H1 (cell line): ENCODE measurements around the gene KHSRP.

Experiments used
- CREB1 ChIP-seq: IDR thresholded peaks from 2 replicates; pipeline ENCODE4 v1.6.1; 2012; ENCODE audit warnings: inconsistent platforms
- EZH2 ChIP-seq: fragments of 200-600 bp; sonication (generic); IDR thresholded peaks from 2 replicates; pipeline ENCODE4 v1.7.1; 2012; ENCODE audit warnings: low read depth, mild to moderate bottlenecking, moderate library complexity, low read length, inconsistent platforms; ENCODE audit not compliant: severe bottlenecking
- JUN ChIP-seq: IDR thresholded peaks from 2 replicates; pipeline ENCODE4 v1.6.1; 2011; ENCODE audit warnings: low read depth, mild to moderate bottlenecking, improper control_type of control experiment, low read length
- JUND ChIP-seq: IDR thresholded peaks from 2 replicates; pipeline ENCODE4 v1.6.1; 2011; ENCODE audit warnings: mild to moderate bottlenecking, improper control_type of control experiment, low read length
- NRF1 ChIP-seq: IDR thresholded peaks from 2 replicates; pipeline ENCODE4 v1.6.1; 2011; ENCODE audit warnings: mild to moderate bottlenecking, low read depth, low read length, improper control_type of control experiment
- POLR2A ChIP-seq, 2 experiments: IDR thresholded peaks; 1 replicate in 1 of 2; 2 replicates in 1 of 2; pipeline ENCODE4 v1.6.1; 2011; ENCODE audit warnings: low read depth in 2 of 2, low read length in 2 of 2, mild to moderate bottlenecking in 2 of 2; ENCODE audit errors: control extremely low read depth in 1 of 2
- RNF2 ChIP-seq: fragments of 200-900, 300-1000 bp; sonication (generic); IDR thresholded peaks from 2 replicates; pipeline ENCODE4 v1.7.1; 2016; ENCODE audit warnings: borderline replicate concordance, low read depth, mild to moderate bottlenecking, antibody characterized with exemption, low read length; ENCODE audit not compliant: poor library complexity, severe bottlenecking; ENCODE audit errors: missing control alignments
- SIX5 ChIP-seq: IDR thresholded peaks from 2 replicates; pipeline ENCODE4 v1.6.1; 2011; ENCODE audit warnings: mild to moderate bottlenecking, low read depth, low read length
- TAF1 ChIP-seq: IDR thresholded peaks from 2 replicates; pipeline ENCODE4 v1.6.1; 2011; ENCODE audit warnings: mild to moderate bottlenecking, low read depth, low read length
- TF ChIP-seq, protein P1 (sequence below), 3 experiments: IDR thresholded peaks; 1 replicate in 2 of 3; 2 replicates in 1 of 3; pipeline versions ENCODE4 v1.5.1 to v1.6.1; 2011; ENCODE audit warnings: low read length in 3 of 3, mild to moderate bottlenecking in 3 of 3, inconsistent platforms in 2 of 3, low read depth in 1 of 3, moderate library complexity in 1 of 3; ENCODE audit not compliant: insufficient read depth in 1 of 3; ENCODE audit errors: control extremely low read depth in 1 of 3
- TF ChIP-seq, protein P2 (sequence below): IDR thresholded peaks from 2 replicates; pipeline ENCODE4 v1.6.1; 2012; ENCODE audit warnings: low read length, inconsistent platforms
- TF ChIP-seq, protein P3 (sequence below): IDR thresholded peaks from 2 replicates; pipeline ENCODE4 v1.6.1; 2011; ENCODE audit warnings: low read depth, mild to moderate bottlenecking, low read length; ENCODE audit not compliant: insufficient read depth
- TF ChIP-seq, protein P4 (sequence below): IDR thresholded peaks from 2 replicates; pipeline ENCODE4 v1.6.1; 2011; ENCODE audit warnings: low read length, improper control_type of control experiment

DNA sequence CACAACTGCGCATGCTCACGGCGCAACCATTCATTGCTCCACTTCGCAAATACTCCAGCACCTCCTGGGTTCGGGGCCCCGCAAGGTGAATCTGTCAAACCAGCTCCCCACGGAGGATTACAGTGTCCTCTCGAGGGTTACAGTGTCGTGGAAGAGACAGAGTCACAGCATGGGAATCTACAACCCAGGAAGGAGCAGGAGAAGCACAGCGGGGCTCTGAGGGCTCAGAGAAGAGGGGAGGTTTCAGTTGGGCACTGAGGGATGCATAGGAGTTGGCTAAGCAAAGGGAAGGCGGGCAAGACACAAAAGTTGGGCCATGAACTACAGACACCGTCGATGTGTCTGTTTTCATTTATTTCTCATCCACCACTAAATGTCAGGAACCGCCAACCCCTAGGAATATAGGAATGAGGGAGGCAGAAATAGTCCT is 30.6 kb downstream of the KHSRP start:
- TF ChIP-seq, protein P1, sequence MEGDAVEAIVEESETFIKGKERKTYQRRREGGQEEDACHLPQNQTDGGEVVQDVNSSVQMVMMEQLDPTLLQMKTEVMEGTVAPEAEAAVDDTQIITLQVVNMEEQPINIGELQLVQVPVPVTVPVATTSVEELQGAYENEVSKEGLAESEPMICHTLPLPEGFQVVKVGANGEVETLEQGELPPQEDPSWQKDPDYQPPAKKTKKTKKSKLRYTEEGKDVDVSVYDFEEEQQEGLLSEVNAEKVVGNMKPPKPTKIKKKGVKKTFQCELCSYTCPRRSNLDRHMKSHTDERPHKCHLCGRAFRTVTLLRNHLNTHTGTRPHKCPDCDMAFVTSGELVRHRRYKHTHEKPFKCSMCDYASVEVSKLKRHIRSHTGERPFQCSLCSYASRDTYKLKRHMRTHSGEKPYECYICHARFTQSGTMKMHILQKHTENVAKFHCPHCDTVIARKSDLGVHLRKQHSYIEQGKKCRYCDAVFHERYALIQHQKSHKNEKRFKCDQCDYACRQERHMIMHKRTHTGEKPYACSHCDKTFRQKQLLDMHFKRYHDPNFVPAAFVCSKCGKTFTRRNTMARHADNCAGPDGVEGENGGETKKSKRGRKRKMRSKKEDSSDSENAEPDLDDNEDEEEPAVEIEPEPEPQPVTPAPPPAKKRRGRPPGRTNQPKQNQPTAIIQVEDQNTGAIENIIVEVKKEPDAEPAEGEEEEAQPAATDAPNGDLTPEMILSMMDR (IDR thresholded peaks at IDR 0.05; ENCODE audit: control extremely low read depth in 1 of 3, insufficient read depth in 1 of 3, low read depth in 1 of 3, low read length in 3 of 3) = no peak
- TF ChIP-seq CREB1 = no peak
- peak; percentile 14; the same call in 1 of the 2 replicates for TF ChIP-seq TAF1
- TF ChIP-seq EZH2 = no peak
- TF ChIP-seq, protein P2, sequence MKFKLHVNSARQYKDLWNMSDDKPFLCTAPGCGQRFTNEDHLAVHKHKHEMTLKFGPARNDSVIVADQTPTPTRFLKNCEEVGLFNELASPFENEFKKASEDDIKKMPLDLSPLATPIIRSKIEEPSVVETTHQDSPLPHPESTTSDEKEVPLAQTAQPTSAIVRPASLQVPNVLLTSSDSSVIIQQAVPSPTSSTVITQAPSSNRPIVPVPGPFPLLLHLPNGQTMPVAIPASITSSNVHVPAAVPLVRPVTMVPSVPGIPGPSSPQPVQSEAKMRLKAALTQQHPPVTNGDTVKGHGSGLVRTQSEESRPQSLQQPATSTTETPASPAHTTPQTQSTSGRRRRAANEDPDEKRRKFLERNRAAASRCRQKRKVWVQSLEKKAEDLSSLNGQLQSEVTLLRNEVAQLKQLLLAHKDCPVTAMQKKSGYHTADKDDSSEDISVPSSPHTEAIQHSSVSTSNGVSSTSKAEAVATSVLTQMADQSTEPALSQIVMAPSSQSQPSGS = no peak
- TF ChIP-seq NRF1 = peak; percentile 79
- no peak for TF ChIP-seq JUN
- TF ChIP-seq JUND = no peak
- no peak; a peak in 1 of 3 replicates for TF ChIP-seq POLR2A (IDR thresholded peaks at IDR 0.05; ENCODE audit: control extremely low read depth in 1 of 2, low read depth in 2 of 2, low read length in 2 of 2)
- TF ChIP-seq RNF2 = no peak
- TF ChIP-seq, protein P3, sequence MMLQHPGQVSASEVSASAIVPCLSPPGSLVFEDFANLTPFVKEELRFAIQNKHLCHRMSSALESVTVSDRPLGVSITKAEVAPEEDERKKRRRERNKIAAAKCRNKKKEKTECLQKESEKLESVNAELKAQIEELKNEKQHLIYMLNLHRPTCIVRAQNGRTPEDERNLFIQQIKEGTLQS = no peak
- TF ChIP-seq, protein P4, sequence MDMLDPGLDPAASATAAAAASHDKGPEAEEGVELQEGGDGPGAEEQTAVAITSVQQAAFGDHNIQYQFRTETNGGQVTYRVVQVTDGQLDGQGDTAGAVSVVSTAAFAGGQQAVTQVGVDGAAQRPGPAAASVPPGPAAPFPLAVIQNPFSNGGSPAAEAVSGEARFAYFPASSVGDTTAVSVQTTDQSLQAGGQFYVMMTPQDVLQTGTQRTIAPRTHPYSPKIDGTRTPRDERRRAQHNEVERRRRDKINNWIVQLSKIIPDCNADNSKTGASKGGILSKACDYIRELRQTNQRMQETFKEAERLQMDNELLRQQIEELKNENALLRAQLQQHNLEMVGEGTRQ = no peak
- TF ChIP-seq SIX5 = no peak
